ENCODE measurements around the gene CHD1.

CHD1 gene

DNA sequence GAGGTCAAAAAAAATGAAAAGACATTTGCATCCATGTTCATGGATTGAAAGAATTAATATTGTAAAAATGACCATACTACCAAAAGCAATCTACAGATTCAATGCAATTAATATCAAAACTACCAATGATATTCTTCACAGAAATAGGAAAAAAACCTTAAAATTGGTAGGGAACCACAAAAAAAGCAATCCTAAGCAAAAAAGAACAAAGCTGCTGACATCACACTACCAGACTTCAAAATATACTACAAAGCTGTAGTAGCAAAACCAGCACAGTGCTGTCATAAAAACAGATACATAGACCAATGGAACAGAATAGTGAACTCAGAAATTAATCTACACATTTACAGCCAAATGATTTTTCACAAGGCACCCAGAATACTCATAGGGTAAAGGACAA, 121.0 kb downstream of the CHD1 start:
- DNase-seq (ENCODE audit: low spot score): no peak

DNA sequence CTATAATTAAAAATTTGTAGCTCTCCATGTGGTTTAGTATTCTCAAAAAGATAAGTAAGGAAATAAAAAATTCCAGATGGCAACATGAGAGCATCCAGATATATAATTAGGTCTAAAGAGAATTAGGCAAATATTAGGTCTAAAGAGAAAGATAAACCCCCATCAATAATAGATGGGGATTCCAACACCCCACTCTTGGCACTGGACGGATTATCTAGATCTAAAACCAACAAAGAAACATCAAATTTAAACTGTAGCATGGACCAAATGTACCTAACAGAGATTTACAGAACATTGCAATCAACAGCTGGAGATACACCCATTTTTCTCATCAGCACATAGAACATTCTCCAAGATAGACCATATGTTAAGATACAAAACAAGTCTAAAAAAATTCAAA, 123.7 kb downstream of the CHD1 start:
- DNase-seq (ENCODE audit: low spot score): no peak

DNA sequence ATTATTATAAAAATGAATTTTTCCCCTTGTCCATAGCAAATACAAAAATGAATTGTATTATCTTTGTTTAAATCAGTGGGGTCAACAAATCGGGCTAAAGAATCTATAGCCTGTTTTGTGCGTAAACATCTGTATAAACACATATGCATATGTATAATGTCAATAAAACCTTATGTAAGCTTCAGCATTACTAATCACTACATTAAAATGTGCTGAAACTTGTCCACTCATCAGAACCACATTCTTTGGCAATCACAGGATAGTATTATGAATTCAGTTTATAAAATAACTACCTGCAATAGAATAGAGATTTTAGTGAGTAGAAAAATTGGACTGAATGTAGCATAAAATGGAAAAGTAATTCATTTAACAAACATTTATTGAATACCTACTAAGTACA, 124.7 kb downstream of the CHD1 start:
- DNase-seq (ENCODE audit: low spot score): no peak
